Measurements from ENCODE around the gene TANC1.

TANC1 gene

GRCh38 chr2:159230145-159230877 is 261.9 kb downstream of the TANC1 start:
- DNase-seq, result no peak

DNA sequence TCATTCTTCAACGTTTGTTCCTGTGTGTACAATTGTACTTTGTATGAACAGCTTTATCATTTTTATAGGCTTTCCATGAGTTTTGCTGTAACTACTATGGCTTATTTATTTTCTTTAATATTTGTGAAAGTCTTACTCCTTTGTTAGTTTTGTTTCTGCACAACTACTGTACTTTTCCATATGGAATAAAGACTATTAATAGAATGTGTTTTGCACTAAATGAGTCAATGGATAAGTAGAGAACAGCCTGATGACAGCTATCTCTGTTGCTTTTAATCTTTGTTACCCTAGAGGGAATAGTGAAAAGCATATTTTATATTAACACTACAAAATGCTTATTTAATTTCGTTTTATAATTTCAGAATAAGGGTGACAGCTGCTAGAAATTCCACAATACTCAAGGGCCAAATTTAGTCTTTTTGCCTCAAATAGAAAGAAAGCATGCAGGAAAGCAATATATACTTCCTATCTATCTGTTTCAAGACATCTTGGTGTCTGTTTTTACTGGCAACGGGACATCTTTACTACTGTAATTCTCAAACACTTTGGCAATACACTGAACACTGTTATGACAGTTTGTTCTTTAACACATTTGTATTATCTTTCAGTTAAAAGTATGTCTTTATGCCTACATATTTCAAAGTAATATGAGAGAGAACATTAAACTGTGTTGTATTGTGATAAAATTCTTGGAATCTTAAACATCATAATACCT is 264.2 kb downstream of the TANC1 start:
- DNase-seq, result no peak

DNA sequence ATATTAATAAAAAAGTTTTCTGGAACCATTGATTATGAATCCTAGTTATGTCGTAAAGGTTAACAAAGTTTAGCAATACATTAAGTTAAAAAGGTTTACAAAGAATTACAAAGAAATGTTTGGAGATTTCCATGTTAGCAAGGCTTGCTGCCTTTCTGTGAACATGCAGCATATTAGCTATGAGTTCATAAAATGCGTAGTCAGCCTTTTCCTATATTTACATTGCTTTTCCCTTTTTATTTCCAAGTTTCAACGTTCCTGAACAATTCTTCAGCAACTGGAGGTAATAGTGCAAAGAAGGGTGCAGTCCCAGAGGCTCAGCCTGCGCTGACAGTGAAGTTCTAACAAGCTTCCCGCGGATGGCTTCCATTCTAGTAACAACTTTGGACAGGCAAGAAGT is 266.4 kb downstream of the TANC1 start:
- DNase-seq, result no peak

GRCh38 chr2:159243529-159243928 is 275.1 kb downstream of the TANC1 start:
- DNase-seq, result no peak

DNA sequence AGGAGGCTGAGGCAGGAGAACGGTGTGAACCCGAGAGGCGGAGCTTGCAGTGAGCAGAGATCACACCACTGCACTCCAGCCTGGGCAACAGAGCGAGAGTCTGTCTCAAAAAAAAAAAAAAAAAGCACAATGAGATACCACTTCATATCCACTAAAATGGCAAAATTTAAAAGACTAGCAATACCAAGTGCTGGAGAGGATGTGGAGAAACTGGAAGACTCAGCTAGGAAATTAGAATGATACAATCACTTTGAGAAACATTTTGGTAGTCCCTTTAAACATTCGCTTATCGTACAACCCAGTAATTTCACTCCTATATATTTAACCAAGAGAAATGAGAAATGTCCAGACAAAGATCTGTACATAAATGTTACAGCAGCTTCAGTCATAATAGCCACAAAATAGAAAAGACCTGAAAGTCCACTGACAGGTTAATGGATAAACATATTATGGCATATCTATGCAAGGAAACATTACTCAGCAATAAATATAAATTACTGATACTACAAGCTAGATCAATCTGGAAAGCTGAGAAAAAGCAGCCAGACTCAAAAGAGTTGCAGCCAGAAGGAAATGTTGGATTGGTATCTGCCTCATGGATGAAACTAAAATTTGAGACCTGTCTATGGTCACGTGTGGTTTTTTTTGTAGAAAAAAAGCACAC is 278.0 kb downstream of the TANC1 start:
- DNase-seq, result no peak

DNA sequence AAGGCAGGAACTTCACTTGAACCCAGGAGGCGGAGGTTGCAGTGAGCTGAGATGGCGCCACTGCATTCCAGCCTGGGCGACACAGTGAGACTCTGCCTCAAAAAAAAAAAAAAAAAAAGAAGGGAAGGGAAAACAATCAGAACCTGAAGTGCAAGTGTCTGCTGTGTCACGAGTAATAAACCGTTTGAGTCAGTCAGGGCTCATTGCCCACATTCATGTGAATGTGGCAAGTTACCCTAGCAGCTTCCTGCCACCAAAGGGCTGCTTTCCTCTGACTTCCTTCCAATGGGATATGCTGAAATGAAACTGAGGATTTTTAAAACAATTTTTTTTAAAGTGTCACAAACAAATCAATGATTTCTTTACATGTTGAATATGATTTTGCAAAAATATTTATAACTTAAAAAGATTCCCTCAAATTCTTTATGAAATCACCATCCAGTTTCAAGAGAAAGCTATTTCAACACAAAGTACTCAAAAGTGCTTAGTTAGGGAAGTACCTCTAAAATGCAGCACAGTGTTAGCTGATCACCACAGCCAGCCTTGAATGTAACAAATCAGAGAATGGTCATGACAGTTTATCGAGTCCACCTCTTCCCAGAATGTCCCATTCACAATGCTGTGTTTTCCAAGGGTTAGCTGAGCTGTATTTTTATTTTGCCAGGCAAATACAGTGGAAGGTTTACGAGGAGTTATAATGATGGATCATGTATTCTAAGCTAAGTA is 281.7 kb downstream of the TANC1 start:
- DNase-seq, result no peak

GRCh38 chr2:159251296-159252173 is 283.1 kb downstream of the TANC1 start:
- no peak for DNase-seq

DNA sequence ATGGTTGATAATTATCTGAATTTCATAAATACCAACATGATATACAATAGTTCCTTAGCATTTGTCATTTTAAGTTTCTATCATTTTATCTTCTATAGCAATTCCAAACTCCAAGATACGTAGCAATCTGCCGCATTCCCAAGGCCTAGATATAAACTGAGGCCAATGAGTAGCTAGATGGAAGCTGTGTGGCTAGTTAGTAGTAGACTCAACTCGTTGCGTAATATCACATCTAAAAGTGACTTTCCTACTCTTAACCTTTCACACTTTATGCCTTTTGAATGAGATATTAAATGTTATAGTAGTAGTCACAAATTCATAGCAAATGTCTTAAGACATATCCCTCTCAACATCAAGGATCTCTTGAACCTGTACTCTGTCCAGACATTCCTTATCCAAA is 284.5 kb downstream of the TANC1 start:
- no peak for DNase-seq

DNA sequence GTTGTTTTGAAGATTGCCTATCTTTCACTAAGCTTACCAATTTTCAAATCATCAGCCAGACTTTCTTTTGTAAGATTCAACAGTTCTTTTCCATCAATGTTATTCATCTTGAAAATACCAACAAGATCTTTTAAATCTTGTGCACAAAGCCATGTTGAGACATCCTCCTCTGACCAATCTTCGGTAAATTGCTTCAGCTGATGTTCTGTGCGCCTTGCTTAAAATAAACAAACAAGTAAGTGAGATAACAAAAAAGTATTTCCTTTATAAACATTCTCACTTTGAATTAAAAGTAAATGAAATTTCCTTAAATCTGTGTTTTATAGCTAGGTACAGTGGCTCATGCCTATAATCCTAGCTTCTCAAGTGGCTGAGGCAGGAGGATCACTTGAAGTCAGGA is 287.7 kb downstream of the TANC1 start:
- DNase-seq, result no peak

GRCh38 chr2:159262226-159262625 is 293.8 kb downstream of the TANC1 start:
- DNase-seq, result no peak

DNA sequence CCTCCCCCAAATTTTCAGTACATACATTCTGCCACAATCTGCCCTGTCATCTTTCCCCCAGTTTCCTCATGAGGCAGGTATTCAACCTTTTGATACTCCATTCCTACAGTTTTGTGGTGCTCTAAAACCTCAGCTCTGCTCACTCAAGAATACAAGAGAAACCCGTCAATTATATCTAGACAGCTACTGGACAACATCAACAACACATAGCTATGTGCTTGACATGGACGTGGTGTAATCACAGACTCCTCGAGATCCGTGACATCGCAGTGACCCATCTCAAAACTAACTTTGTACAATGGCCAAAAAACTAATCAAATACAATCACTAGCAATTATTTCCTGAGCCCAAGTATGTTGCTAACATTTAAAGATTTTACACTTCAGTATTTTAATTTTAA is 294.5 kb downstream of the TANC1 start:
- DNase-seq, result no peak

- DNase-seq, result no peak
Measured at GRCh38 chr2:159265171-159265576, 296.7 kb downstream of the TANC1 start.

DNA sequence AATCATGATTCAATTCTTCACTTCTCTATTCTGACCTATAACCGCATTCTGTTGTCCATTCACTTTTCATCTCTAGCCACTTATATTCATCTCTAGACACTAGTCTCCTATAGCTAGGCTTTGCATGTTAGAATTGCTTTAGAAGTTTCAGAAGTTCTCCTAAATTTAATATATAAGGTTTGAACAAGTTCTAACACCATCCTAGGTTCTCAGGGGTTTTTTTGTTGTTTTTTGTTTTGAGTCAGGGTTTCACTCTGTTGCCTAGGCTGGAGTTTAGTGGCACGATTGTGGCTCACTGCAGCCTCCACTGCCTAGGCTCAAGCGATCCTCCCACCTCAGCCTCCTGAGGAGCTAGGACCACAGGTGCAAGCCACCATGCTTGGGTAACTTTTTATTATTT is 298.1 kb downstream of the TANC1 start:
- DNase-seq, result no peak

GRCh38 chr2:159267921-159268320 is 299.5 kb downstream of the TANC1 start:
- no peak for DNase-seq

- no peak for DNase-seq
Measured at GRCh38 chr2:159270744-159271379, 302.4 kb downstream of the TANC1 start.

DNA sequence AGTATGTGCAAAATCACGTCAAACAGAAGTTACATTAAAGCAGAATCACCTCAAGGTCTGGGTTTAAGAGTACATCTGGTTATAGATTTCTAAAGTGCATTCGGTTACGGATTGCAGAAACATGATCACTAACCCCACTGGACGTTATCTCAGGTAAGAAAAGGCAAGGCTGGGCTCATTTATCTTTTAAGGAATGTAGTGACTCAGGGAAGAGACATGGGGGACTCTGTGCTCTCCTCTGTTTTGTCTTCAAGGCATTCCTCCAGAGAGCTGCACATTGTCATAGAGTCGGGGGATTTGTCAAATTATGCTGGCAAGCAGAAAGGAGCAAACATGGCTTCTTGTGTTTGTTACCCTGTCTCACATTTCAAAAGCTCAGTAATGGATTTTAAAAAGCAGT is 303.7 kb downstream of the TANC1 start:
- no peak for DNase-seq

DNA sequence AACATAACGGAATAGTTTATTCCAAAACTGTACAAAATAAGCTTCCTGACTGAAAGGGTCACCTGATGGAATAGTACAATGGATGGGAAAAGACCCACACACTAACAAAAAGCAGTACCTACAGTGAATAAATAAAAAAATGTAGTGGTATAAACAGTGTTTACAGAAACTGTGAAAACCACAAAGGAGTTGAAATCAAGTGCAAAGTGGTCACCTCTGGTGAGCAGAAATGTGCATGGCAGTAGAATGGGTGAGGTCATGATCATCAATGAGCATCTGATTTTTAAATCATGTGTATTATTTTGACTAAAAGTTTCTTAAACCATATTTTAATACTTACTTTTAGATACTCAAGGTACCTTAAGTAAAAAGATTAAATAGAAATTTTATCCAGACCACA is 306.7 kb downstream of the TANC1 start:
- no peak for DNase-seq

DNA sequence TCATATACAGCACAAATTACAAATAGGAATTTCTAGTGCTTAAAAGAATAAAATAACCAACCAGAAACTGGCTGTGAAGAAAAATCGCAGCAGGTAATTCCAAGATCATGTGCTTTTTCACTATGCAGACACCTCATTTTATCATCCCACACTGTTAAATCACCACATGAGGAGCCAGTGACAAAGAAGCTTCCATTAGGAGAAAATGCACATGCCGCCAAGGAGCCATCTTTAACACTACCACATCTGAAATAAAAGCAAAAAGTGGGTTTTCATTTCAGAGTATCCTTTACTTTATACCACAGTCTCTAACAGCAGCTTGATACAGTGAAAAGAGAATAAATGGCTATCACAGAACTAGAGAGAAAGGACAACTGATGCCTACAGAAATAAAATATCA is 311.3 kb downstream of the TANC1 start:
- no peak for DNase-seq

DNA sequence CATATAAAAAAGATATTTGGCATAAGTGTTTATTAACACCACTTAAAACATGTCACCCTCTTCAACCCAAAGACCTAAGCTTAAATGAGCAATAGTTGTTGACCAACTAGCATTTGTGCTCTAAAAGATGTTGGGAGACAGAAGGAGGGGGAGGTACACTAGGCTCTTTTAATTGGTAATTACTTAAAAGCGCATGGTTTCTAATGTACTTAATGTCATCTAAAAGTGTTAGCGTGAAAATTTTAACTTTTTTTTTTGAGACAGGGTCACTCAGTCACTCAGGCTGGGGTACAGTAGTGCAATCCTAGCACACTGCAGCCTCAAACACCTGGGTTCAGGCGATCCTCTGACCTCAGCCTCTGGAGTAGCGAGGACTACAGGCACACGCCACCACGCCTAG is 312.6 kb downstream of the TANC1 start:
- DNase-seq, result no peak
